HS-27A (cell line): ENCODE data around the gene RSPO1.
"Not testable (repeated sequence)": the region's sequence is repeated elsewhere in the genome, so short reads cannot be mapped to it uniquely, and the experiment has no call there.

ENCODE experiments used
- DNase-seq: peaks from one replicate; pipeline ENCODE4 v3.0.0-alpha.2; 2012; ENCODE audit warnings: low read depth, missing footprints

RSPO1 gene

DNA sequence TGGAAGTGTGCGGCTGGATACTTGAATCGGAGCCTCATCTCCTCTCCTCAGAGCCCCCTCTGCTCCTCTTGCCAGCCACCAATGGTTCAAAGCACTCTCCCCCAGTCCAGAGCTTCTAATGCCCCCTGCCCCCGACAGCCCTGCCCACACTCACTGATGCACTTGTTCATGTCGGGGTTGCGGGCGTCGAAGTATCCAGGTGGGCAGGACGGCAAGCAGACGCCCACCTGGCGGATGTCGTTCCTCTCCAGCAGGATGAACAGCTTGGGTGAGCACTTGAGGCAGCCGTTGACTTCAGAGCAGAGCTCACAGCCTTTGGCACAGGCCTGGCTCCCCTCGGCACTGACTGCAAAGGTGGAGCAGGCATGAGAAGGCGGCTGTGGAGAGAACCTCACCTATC is 18.4 kb downstream of the RSPO1 start:
- no peak for DNase-seq

GRCh38 chr1:37614105-37614504 is 20.6 kb downstream of the RSPO1 start:
- DNase-seq = no peak

DNA sequence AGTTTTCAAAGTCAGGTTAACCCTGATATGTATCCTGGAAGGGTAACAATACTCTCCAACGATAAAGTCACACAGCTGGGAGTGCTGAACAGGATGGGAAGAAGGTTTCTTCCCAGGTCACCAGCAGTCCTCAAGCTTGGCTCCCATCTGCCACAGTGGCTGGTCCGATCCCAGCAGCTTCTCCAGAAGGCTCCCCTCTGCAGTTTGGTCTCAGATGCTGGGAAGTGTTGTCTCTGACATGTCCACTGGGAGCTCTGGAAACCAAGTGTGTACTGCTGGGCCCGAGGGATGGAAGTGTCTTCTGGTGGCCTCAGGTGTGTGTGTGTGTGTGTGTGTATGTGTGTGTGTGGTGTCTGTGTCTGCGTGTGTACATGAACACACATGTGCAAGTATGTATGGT is 22.5 kb downstream of the RSPO1 start:
- DNase-seq = no peak

GRCh38 chr1:37609994-37610393 is 24.7 kb downstream of the RSPO1 start:
- DNase-seq = no peak

GRCh38 chr1:37609002-37609401 is 25.7 kb downstream of the RSPO1 start:
- no peak for DNase-seq

DNA sequence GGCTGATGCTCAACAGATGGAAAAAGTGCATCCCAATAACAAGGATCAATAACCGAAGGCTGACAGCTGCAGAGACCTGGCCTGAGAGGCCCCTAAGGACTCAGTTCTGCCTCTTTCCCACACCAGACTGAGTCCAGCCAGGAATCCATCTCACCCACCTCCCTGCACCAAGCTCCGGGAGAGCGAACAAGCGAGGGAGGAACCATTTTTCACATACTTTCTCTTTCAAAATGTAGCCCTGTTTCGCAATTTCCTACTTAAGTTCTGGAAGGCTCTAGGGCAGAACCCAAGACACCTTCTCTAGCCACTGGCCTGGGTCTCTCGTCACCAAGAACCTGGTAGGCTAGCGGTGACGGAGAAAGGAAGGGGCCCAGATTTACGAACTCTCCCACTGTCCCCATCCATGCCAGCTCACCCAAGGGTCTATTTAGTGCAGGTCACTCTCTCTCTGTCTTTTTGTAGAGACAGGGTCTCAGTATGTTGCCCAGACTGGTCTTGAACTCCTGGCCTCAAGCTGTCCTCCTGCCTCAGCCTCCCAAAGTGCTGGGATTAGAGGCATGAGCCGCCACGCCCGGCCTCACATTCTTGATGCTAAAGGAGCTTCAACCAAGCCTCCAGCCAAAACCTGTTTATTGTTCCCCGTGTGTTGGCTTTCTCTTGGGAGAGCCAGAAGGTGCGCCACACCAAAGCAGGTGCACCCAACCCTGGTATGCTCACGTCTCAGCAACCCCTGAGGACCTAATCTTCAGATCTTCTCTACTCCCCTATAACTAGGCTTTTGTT is 28.0 kb downstream of the RSPO1 start:
- no peak for DNase-seq

DNA sequence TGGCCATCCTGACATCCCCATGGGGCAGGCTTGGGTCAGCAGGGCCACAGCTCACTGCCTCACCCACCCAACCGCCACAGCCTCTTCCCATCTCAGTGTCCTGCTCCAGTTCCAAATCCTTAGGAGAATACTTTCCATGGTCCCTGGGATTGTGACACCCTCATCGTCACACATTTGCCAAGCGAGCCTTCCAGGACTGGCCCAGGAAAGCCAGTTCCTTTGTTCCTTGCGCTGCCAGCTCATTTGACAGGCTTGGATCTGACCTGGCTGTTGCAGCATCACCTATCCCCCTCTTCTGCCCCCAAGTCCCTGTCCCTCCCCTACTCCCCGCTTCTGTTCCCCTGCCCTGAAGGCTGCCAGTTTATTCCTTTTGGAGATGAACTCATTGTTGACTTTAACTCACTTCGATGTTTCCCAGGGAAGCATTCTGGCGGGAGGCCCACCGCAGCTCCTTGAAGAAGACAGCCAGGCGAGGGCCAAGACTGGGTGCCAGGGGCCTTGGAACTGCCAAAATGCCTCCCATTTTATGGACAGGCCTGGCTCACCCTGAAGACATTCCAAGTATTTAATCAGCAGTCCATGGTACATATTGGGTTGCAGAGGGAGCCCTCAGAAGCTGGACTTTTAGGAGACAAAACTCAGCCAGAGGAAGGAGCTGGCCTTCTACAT is 28.8 kb downstream of the RSPO1 start:
- DNase-seq = no peak

DNA sequence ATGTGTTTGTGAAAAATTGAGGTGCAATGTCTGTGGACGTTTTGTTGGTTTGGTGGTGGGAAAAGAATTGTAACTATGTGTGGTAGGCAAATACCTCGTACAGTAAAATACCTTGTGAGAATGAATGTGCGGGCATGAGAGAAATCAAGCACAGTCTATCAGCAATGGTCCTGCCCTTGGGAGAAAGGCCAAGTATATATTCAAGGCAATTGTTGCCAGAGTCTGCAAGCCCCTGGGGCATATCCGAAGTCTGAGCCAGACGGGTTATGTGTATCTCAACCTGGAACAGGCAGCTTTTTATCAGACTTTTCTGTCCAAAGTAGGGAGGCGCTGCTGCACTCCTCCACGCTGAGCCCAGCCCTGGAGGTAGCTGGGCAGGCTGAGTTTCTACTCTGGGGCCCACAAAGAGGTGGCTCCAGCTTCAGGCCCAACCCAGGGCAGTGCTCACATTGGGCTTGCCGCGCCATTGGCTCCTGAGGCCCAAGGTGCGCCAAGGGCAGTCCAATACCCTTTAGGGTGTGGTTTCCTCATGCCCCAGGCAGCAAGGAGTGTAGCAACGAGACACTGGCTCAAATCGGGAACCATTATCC is 29.5 kb downstream of the RSPO1 start:
- DNase-seq = no peak

- DNase-seq = no peak
Measured at GRCh38 chr1:37602750-37603694, 31.7 kb downstream of the RSPO1 start.

- DNase-seq = no peak
Measured at GRCh38 chr1:37601441-37601840, 33.3 kb downstream of the RSPO1 start.

- no peak for DNase-seq
Measured at GRCh38 chr1:37599940-37600339, 34.8 kb downstream of the RSPO1 start.

GRCh38 chr1:37596182-37596667 is 38.5 kb downstream of the RSPO1 start:
- DNase-seq = no peak

- DNase-seq = peak; percentile 89
Measured at GRCh38 chr1:37595440-37596181, 39.1 kb downstream of the RSPO1 start, which contains the start of gene GNL2. Gene GNL2 (minus strand): TSS chr1:37595937. CDS start chr1:37595822, 115 bp downstream.

- no peak for DNase-seq
Measured at GRCh38 chr1:37593726-37594125, 41.0 kb downstream of the RSPO1 start.

GRCh38 chr1:37588939-37589338 is 45.8 kb downstream of the RSPO1 start:
- no peak for DNase-seq

DNA sequence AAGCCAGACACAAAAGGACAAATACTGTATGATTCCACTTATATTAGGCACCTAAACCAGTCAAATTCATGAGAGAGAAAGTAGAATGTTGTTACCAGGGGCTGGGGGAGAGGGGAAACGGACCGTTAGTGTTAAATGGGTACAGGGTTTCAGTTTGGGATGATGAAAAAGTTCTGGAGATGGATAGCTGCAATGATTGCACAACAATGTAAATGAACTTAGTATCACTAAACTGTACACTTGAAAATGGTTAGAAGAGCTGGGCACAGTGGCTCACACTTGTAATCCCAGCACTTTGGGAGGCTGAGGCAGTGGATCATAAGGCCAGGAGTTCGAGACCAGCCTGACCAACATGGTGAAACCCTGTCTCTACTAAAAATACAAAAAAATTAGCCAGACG is 50.1 kb downstream of the RSPO1 start:
- not testable (repeated sequence) for DNase-seq

DNA sequence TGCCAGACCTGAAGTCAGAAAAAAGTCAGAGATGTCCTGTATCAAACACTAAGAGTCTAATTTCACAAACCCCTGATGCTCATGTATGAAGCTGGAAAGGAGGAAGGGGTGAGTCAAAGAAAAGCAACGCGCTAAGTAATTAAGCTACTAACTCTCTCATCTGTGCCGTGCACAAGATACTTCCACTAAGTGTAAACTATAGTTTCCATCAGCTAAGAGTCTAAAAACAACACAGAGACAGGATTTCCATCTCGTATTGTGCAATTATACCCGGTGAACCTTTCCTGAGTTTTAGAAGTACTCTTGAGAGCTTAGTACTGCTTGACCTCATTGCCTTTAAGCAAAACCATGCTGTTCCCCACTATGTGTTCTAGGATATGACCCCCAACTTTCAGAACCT is 59.0 kb downstream of the RSPO1 start:
- DNase-seq = no peak

DNA sequence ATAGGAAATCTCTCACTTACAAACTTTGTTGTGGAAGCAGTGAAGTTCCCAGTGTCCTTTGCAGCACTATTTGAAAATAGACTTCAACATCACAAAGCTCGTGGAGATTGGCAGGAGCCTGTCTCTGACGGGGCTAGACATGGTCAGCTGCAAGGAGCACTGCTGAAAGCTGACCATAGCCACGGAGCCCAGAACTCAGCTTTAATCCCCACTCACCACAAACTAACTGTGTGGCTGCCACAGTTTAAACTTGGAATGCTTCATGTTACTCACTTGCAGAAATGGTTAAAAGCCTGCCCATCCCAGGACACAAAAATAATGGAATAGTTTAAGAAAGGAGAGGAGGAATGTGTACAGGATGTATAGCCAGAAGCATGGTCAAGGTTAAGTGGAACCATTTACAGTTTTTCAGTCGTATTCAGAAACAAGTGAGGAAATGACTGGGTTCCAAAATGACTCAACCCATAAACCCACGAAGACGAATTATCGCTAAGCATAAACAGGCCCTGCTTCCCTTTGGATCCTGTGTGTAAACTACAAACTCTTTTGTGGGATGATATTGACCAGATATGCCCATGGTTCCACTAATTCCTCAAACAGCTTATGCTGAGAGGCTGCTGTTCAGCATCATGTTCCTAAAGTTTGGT is 59.7 kb downstream of the RSPO1 start:
- DNase-seq = peak; percentile 45

DNA sequence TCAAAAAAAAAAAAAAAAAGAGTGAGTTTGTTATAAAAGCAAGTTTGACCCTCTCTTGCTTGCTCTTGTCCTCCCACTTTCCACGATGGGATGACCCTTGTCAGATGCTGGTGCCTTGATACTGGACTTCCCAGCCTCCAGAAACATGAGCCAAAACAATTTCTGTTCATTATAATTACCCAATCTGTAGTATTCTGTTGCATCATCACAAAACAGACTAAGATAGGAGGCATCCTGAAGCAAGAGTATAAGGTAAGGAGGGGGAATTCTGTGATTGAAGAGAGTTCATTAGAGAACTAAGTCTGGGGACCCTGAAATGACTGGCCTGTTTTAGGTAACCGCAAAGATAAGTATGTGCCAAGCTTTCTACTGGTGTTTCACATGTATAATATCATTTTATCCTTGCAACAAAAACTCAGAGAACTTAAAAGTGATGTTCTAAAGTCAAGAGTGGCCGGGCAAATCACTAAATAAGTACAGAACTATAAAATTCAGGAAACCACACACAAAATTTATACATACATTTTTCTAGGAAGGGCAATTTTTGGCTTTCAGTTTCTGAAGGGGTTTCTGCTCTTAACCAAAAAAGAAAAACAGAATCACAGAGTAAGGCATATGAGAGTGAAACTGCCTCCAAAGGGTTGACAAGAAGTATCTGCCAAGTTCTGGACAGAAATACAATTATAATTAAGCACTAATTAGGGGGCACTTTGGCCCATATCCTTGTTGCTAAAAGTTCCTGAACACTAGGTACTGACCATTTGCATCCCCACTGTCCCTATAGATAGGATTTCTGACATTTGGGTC is 64.0 kb downstream of the RSPO1 start:
- DNase-seq = no peak

- DNase-seq = no peak
Measured at GRCh38 chr1:37567023-37567422, 67.7 kb downstream of the RSPO1 start.
